ENCODE results near the gene SRBD1. TPM values are rescaled to one million over a fixed set of nuclear protein-coding genes. Genes with fewer than 3 reads are reported as not detected.
A peak's percentile ranks its signal among the peaks of the same experiment; 100 is the strongest.

SRBD1 gene
- total and polyA plus RNA-seq, 8 donors = 4.4 to 45.7 (median 25.5) TPM

- no peak overlapping the region for H3K4me3 ChIP-seq
- peak overlapping the region in 4 of 5 donors; percentile 17 to 83 (median 67) for H3K27ac ChIP-seq
- peaks cover 0 to 19% (median 12%) of the 10 kb centered on the region in 4 donors for H3K36me3 ChIP-seq
- H3K27me3 ChIP-seq = no peaks in the 10 kb centered on the region
- peaks cover 0 to 15% (median 5%) of the 10 kb centered on the region in 4 donors for H3K4me1 ChIP-seq
- no peak for DNase-seq
- TF ChIP-seq CTCF (IDR thresholded peaks at IDR 0.05) (no peak), POLR2AphosphoS5 (IDR thresholded peaks at IDR 0.05) (no peak), POLR2A (IDR thresholded peaks at IDR 0.05) (no peak), EP300 (IDR thresholded peaks at IDR 0.05) (no peak)
- intact Hi-C loops (cut with DNase I; ENCODE audit: low total_unique reads) = no loop called here
- H3K9me3 ChIP-seq = no peaks in the 10 kb centered on the region
Observed at GRCh38 chr2:45568935-45569334, 42.1 kb downstream of the SRBD1 start.

GRCh38 chr2:45567974-45568789 lies 42.9 kb downstream of the SRBD1 start:
- peak in 1 of 2 donors; percentile 61 for DNase-seq
- no peaks in the 10 kb centered on the region for H3K27me3 ChIP-seq
- peak overlapping the region in 1 of 4 donors; percentile 22 for H3K4me3 ChIP-seq
- H3K9me3 ChIP-seq = no peaks in the 10 kb centered on the region
- H3K4me1 ChIP-seq = peaks cover 0 to 15% (median 5%) of the 10 kb centered on the region in 4 donors
- H3K27ac ChIP-seq = peak overlapping the region in 4 of 5 donors; percentile 17 to 83 (median 67)
- 51 to 72% (median 65%) methylated on average over 5 of the region's 5 CpGs for WGBS, 5 donors
- peaks cover 0 to 15% (median 10%) of the 10 kb centered on the region in 4 donors for H3K36me3 ChIP-seq
- intact Hi-C loops (cut with DNase I; ENCODE audit: low total_unique reads) = no loop called here
- TF ChIP-seq POLR2A (IDR thresholded peaks at IDR 0.05) = no peak
- no peak for TF ChIP-seq POLR2AphosphoS5 (IDR thresholded peaks at IDR 0.05)
- TF ChIP-seq CTCF (IDR thresholded peaks at IDR 0.05) = no peak
- TF ChIP-seq EP300 (IDR thresholded peaks at IDR 0.05) = no peak

- Histone ChIP-seq H3K4me3 (peak overlapping the region in 1 of 4 donors; percentile 22), H3K27ac (peak overlapping the region in 4 of 5 donors; percentile 17 to 83 (median 67)), H3K4me1 (peaks cover 0 to 15% (median 5%) of the 10 kb centered on the region in 4 donors), H3K27me3 (no peaks in the 10 kb centered on the region), H3K36me3 (peaks cover 0 to 7% (median 3%) of the 10 kb centered on the region in 4 donors), H3K9me3 (no peaks in the 10 kb centered on the region)
- WGBS, 5 donors = 73 to 83% (median 76%) methylated on average over 7 of the region's 7 CpGs
- TF ChIP-seq CTCF (IDR thresholded peaks at IDR 0.05) = no peak
- no peak for TF ChIP-seq POLR2AphosphoS5 (IDR thresholded peaks at IDR 0.05)
- no peak for TF ChIP-seq POLR2A (IDR thresholded peaks at IDR 0.05)
- intact Hi-C loops (cut with DNase I; ENCODE audit: low total_unique reads) = no loop called here
- DNase-seq = no peak
Observed at GRCh38 chr2:45567288-45567963, 43.6 kb downstream of the SRBD1 start.

GRCh38 chr2:45559436-45559835 lies 51.6 kb downstream of the SRBD1 start:
- WGBS, 5 donors = 96 to 99% (median 97%) methylated on average over 3 of the region's 3 CpGs
- H3K27ac ChIP-seq = no peak overlapping the region
- no peak overlapping the region for H3K4me3 ChIP-seq
- intact Hi-C loops (cut with DNase I; ENCODE audit: low total_unique reads) = no loop called here
- no peaks in the 10 kb centered on the region for H3K27me3 ChIP-seq
- no peaks in the 10 kb centered on the region for H3K4me1 ChIP-seq
- no peak for DNase-seq
- no peaks in the 10 kb centered on the region for H3K9me3 ChIP-seq
- peaks cover 0 to 5% (median 2%) of the 10 kb centered on the region in 4 donors for H3K36me3 ChIP-seq
- TF ChIP-seq POLR2A (IDR thresholded peaks at IDR 0.05) (no peak), EP300 (IDR thresholded peaks at IDR 0.05) (no peak), CTCF (IDR thresholded peaks at IDR 0.05) (no peak), POLR2AphosphoS5 (IDR thresholded peaks at IDR 0.05) (no peak)

Measured in stomach (tissue), 9 donors.